ENCODE results near the gene EXOC4.
"Not testable (repeated sequence)": the region's sequence is repeated elsewhere in the genome, so short reads cannot be mapped to it uniquely, and the experiment has no call there.

The EXOC4 gene

DNA sequence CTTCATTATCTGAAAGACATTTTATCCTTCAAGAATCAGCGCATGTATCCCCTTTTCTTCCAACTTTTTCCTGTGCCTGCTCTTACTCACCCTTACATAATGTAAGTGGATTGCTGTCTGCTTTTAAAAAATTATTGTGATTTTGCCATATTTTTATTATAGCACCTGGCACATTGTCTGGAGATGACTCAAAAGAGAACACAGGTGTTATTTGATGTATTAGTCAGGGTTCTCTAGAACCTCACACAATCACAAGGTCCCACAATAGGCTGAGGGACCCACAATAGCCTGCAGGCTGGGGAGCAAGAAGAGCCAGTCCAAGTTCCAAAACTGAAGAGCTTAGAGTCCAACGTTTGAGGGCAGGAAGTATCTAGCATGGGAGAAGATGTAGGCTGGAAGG is 390.0 kb downstream of the EXOC4 start:
- peaks cover 4% of the 10 kb centered on the region; the same call in 1 of the 2 replicates for H3K4me1 ChIP-seq (ENCODE audit: control insufficient read depth, insufficient read depth, low read length)
- no peak for TF ChIP-seq ZNF223 (tag by site-specific recombination; IDR thresholded peaks at IDR 0.05)
- TF ChIP-seq ZNF341 (tag by site-specific recombination; IDR thresholded peaks at IDR 0.05; ENCODE audit: low read depth) = no peak
- TF ChIP-seq ZSCAN30 (tag by site-specific recombination; IDR thresholded peaks at IDR 0.05) = no peak
- no peak for TF ChIP-seq ZEB2 (tag by site-specific recombination; IDR thresholded peaks at IDR 0.05)
- CTCF ChIA-PET = no interaction called here
- no peak overlapping the region for H3K27ac ChIP-seq (ENCODE audit: extremely low read depth, low read depth, low read length)
- no peak overlapping the region for H3K4me3 ChIP-seq (ENCODE audit: low read depth, low read length)
- POLR2A ChIA-PET = no interaction called here
- H3K36me3 ChIP-seq (ENCODE audit: control insufficient read depth in 2 of 2, insufficient read depth in 1 of 2, low read length in 2 of 2) = no peaks in the 10 kb centered on the region
- no peaks in the 10 kb centered on the region for H3K9me3 ChIP-seq (ENCODE audit: control insufficient read depth, insufficient read depth, low read depth, low read length)

GRCh38 chr7:133643652-133644051 is 390.8 kb downstream of the EXOC4 start:
- H3K9me3 ChIP-seq (ENCODE audit: control insufficient read depth, insufficient read depth, low read depth, low read length); H3K4me1 ChIP-seq (ENCODE audit: control insufficient read depth, insufficient read depth, low read length); H3K36me3 ChIP-seq (ENCODE audit: control insufficient read depth in 2 of 2, insufficient read depth in 1 of 2, low read length in 2 of 2); POLR2A ChIA-PET; H3K4me3 ChIP-seq (ENCODE audit: low read depth, low read length); CTCF ChIA-PET; H3K27ac ChIP-seq (ENCODE audit: extremely low read depth, low read depth, low read length): not testable (repeated sequence)

DNA sequence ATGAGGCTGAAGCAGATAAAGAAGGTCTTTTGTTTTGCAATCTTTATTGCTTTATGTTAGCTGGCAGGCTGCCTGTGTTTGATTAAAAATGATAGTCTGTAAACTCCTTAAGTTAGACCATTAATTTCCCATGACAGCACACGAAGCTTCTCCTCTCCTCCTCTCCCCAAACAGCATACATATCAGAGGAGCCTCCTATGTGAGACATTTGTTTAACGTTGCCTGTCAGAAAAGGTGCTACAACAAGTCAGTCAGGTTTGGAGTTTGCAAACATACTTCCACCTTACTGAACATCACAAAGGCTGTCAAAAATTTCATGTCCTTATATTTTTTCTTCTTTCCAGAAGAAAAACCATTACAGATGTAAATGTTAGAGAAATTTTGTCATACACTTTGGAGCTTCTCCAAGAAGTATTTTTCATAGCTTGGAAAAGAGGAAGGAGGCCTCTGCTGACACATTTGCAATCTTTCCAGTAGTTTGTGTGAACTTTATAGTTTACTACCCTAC is 393.1 kb downstream of the EXOC4 start:
- Histone ChIP-seq H3K4me3 (ENCODE audit: low read depth, low read length) (no peak overlapping the region), H3K4me1 (ENCODE audit: control insufficient read depth, insufficient read depth, low read length) (peaks cover 4% of the 10 kb centered on the region; the same call in 1 of the 2 replicates), H3K9me3 (ENCODE audit: control insufficient read depth, insufficient read depth, low read depth, low read length) (no peaks in the 10 kb centered on the region), H3K36me3 (ENCODE audit: control insufficient read depth in 2 of 2, insufficient read depth in 1 of 2, low read length in 2 of 2) (no peaks in the 10 kb centered on the region), H3K27ac (ENCODE audit: extremely low read depth, low read depth, low read length) (no peak overlapping the region)
- ChIA-PET POLR2A (no interaction called here), CTCF (no interaction called here)
- TF ChIP-seq ZNF174 (tag by site-specific recombination; IDR thresholded peaks at IDR 0.05) (no peak), PRDM6 (tag by site-specific recombination; IDR thresholded peaks at IDR 0.05) (0 out of 2 replicates have a peak, but pooled peaks have one; percentile 8)

GRCh38 chr7:133646472-133647315 is 393.8 kb downstream of the EXOC4 start:
- CTCF ChIA-PET = no interaction called here
- POLR2A ChIA-PET = no interaction called here
- peaks cover 4% of the 10 kb centered on the region; the same call in 1 of the 2 replicates for H3K4me1 ChIP-seq (ENCODE audit: control insufficient read depth, insufficient read depth, low read length)

More at GRCh38 chr7:133646472-133647315, 393.8 kb downstream of the EXOC4 start:
- H3K36me3 ChIP-seq (ENCODE audit: control insufficient read depth in 2 of 2, insufficient read depth in 1 of 2, low read length in 2 of 2) = no peaks in the 10 kb centered on the region
- no peak overlapping the region for H3K27ac ChIP-seq (ENCODE audit: extremely low read depth, low read depth, low read length)
- H3K9me3 ChIP-seq (ENCODE audit: control insufficient read depth, insufficient read depth, low read depth, low read length) = no peaks in the 10 kb centered on the region
- H3K4me3 ChIP-seq (ENCODE audit: low read depth, low read length) = no peak overlapping the region
- peak; percentile 49; the same call in 1 of the 2 replicates for TF ChIP-seq PRDM1 (tag by site-specific recombination; IDR thresholded peaks at IDR 0.05)
- TF ChIP-seq ZNF837 (tag by site-specific recombination; IDR thresholded peaks at IDR 0.05) = no peak
- no peak for TF ChIP-seq SP7 (tag by site-specific recombination; IDR thresholded peaks at IDR 0.05)
- TF ChIP-seq, protein P1, sequence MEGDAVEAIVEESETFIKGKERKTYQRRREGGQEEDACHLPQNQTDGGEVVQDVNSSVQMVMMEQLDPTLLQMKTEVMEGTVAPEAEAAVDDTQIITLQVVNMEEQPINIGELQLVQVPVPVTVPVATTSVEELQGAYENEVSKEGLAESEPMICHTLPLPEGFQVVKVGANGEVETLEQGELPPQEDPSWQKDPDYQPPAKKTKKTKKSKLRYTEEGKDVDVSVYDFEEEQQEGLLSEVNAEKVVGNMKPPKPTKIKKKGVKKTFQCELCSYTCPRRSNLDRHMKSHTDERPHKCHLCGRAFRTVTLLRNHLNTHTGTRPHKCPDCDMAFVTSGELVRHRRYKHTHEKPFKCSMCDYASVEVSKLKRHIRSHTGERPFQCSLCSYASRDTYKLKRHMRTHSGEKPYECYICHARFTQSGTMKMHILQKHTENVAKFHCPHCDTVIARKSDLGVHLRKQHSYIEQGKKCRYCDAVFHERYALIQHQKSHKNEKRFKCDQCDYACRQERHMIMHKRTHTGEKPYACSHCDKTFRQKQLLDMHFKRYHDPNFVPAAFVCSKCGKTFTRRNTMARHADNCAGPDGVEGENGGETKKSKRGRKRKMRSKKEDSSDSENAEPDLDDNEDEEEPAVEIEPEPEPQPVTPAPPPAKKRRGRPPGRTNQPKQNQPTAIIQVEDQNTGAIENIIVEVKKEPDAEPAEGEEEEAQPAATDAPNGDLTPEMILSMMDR (tag by site-specific recombination; IDR thresholded peaks at IDR 0.05) = no peak
- TF ChIP-seq IKZF3 (tag by site-specific recombination; IDR thresholded peaks at IDR 0.05) = no peak
- no peak for TF ChIP-seq SP3 (tag by site-specific recombination; IDR thresholded peaks at IDR 0.05)
- no peak for TF ChIP-seq ZNF114 (tag by site-specific recombination; IDR thresholded peaks at IDR 0.05)
- no peak for TF ChIP-seq KLF7 (tag by site-specific recombination; IDR thresholded peaks at IDR 0.05; ENCODE audit: borderline replicate concordance)
